ENCODE results near the gene LIPC. TPM values are rescaled to one million over a fixed set of nuclear protein-coding genes. Genes with fewer than 3 reads are reported as not detected.

The LIPC gene
- total RNA-seq, 3 donors from 2014 or later = 2.3 to 9.3 (median 3.4) TPM

DNA sequence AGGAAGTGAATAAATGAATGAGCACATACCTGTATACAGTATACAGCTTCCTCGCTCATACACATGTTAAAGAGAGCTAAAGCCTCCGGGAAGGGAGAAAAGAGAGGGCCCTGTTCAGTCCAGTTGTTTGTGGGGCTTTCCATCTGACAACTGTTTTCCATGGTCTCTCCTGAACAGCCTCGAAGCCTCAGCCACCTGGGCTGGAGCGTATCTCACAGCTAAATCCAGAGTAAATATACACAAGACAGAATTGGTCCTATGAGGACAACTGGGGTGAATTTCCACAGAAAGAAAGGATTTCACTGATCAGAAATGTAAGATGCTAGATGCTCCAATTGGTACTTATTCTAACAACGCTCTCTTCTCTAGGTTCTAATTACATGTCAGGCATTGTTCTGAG, 103.5 kb downstream of the LIPC start:
- Histone ChIP-seq H3K4me3 (no peak overlapping the region), H3K36me3 (ENCODE audit: low read depth) (no peaks in the 10 kb centered on the region), H3K4me1 (ENCODE audit: low read depth) (no peaks in the 10 kb centered on the region), H3K9me3 (no peaks in the 10 kb centered on the region)
- no peak for DNase-seq
- TF ChIP-seq, protein P1, sequence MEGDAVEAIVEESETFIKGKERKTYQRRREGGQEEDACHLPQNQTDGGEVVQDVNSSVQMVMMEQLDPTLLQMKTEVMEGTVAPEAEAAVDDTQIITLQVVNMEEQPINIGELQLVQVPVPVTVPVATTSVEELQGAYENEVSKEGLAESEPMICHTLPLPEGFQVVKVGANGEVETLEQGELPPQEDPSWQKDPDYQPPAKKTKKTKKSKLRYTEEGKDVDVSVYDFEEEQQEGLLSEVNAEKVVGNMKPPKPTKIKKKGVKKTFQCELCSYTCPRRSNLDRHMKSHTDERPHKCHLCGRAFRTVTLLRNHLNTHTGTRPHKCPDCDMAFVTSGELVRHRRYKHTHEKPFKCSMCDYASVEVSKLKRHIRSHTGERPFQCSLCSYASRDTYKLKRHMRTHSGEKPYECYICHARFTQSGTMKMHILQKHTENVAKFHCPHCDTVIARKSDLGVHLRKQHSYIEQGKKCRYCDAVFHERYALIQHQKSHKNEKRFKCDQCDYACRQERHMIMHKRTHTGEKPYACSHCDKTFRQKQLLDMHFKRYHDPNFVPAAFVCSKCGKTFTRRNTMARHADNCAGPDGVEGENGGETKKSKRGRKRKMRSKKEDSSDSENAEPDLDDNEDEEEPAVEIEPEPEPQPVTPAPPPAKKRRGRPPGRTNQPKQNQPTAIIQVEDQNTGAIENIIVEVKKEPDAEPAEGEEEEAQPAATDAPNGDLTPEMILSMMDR (IDR thresholded peaks at IDR 0.05) = no peak
- intact Hi-C loops (cut with DNase I, micrococcal nuclease) = no loop called here
- peak; percentile 28 for ATAC-seq

DNA sequence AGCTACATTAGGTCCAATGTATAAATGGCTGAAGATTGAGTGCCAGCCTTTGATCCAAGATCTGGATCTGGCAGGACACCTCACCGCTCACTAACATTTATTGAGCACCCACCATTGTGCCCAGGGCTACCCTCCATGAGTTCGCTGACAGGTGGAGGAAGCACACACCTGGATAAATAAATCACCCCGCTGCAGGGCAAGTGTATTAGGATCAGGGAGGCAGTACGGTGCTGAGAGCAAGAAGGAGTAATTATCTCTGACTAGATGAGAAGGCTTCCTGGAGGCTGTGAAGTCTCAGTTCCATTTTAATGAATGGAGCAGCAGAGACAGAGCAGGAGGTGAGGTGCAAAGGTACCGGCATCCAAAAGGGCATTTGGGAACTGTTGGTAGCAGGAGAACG, 104.1 kb downstream of the LIPC start:
- no peaks in the 10 kb centered on the region for H3K9me3 ChIP-seq
- intact Hi-C loops (cut with DNase I, micrococcal nuclease) = no loop called here
- H3K4me1 ChIP-seq (ENCODE audit: low read depth) = no peaks in the 10 kb centered on the region
- H3K36me3 ChIP-seq (ENCODE audit: low read depth) = no peaks in the 10 kb centered on the region
- TF ChIP-seq, protein P1 (IDR thresholded peaks at IDR 0.05) = no peak
- ATAC-seq (peak; percentile 18), DNase-seq (no peak)
- no peak overlapping the region for H3K4me3 ChIP-seq

DNA sequence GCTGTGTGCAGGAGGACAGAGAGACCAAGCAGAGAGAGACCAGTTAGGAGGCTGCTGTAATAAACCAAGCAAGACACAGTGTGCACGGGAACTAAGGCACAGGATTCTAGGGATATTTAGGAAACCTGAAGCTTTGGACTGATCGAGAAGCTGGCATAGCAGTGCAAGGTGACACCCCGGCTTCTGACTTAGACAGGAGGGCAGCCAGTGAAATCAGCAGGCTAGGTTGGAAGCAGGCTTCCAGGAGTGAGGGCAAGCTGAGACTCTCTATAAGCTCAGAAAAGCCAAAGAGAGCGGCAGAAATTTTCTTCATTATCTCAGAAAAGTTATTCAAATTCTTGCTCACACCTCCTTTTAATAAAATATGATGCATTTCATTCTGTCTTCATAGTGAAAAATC, 104.6 kb downstream of the LIPC start:
- H3K4me3 ChIP-seq = no peak overlapping the region
- no peaks in the 10 kb centered on the region for H3K9me3 ChIP-seq
- TF ChIP-seq, protein P1 (IDR thresholded peaks at IDR 0.05) = no peak
- DNase-seq (no peak), ATAC-seq (no peak)
- H3K4me1 ChIP-seq (ENCODE audit: low read depth) = no peaks in the 10 kb centered on the region
- intact Hi-C loops (cut with DNase I, micrococcal nuclease) = no loop called here
- H3K36me3 ChIP-seq (ENCODE audit: low read depth) = no peaks in the 10 kb centered on the region

DNA sequence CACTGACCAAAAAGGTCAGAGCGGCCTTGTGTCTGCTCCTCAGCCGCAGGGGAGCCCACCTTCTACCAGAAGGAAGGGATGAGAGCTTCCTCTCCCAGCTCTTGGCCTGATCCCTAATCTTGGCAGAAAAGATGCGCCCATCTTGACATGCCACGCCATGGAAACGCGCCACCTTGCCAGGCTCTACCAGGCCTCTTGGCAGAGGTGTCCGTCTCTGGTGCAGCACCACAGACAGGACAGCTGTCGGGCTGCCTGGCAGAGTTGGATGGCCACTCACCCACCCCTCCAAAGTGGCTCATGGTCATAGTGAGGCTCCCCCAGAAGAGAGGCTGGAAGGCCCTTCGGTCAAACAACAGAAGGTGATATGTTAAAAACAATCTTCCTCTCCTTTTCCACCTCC, 105.2 kb downstream of the LIPC start:
- intact Hi-C loops (cut with DNase I, micrococcal nuclease) = no loop called here
- Histone ChIP-seq H3K4me1 (ENCODE audit: low read depth) (no peaks in the 10 kb centered on the region), H3K4me3 (no peak overlapping the region), H3K9me3 (no peaks in the 10 kb centered on the region), H3K36me3 (ENCODE audit: low read depth) (no peaks in the 10 kb centered on the region)
- TF ChIP-seq, protein P1 (IDR thresholded peaks at IDR 0.05) = no peak
- no peak for ATAC-seq
- DNase-seq = no peak

DNA sequence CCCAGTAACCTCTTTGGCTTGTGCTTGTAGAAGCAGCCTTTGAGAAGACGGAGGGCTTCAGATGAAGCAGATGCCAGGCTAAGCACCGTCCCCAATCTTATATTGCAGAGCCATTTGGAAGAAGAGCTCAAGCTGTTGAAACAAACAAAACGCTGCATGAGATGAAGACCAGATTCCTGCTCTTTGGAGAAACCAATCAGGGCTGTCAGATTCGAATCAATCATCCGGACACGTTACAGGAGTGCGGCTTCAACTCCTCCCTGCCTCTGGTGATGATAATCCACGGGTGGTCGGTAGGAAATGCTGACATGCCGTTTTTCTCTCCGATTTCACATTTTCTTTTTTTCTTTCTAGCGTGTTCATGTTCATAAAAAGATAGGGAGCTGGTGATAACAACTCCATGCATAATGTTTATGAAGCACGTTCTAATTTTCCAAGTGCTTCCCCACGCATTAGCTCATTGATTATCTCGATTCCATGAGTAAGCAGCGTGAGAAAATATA, 106.5 kb downstream of the LIPC start:
- intact Hi-C loops (cut with DNase I, micrococcal nuclease) = no loop called here
- TF ChIP-seq, protein P1 (IDR thresholded peaks at IDR 0.05) = no peak
- no peak for DNase-seq
- Histone ChIP-seq H3K4me1 (ENCODE audit: low read depth) (no peaks in the 10 kb centered on the region), H3K4me3 (no peak overlapping the region), H3K9me3 (no peaks in the 10 kb centered on the region), H3K36me3 (ENCODE audit: low read depth) (no peaks in the 10 kb centered on the region)
- ATAC-seq = no peak

DNA sequence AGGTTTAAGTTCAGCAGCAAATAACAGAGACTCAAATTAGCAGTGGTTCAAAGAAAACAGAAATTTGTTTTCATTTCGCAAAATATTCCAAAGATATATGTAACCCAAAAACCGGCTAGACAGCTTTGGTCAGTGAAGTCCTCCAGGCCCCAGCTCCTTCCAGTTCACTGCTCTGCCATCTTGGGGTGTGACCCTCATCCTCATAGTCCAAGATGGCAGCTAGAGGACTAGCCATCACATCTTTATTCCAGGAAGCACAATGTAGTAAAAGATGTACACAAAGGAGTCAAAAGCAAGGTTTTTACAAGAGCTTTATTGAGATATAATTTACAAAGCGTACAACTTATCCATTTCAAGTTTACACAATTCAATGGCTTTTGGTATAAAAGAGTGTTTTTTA, 107.1 kb downstream of the LIPC start:
- Histone ChIP-seq H3K9me3 (no peaks in the 10 kb centered on the region), H3K4me3 (no peak overlapping the region), H3K36me3 (ENCODE audit: low read depth) (no peaks in the 10 kb centered on the region), H3K4me1 (ENCODE audit: low read depth) (no peaks in the 10 kb centered on the region)
- ATAC-seq = no peak
- no peak for DNase-seq
- intact Hi-C loops (cut with DNase I, micrococcal nuclease) = no loop called here
- TF ChIP-seq, protein P1 (IDR thresholded peaks at IDR 0.05) = no peak
